Measurements from ENCODE around the gene TNFSF11.

The TNFSF11 gene

DNA sequence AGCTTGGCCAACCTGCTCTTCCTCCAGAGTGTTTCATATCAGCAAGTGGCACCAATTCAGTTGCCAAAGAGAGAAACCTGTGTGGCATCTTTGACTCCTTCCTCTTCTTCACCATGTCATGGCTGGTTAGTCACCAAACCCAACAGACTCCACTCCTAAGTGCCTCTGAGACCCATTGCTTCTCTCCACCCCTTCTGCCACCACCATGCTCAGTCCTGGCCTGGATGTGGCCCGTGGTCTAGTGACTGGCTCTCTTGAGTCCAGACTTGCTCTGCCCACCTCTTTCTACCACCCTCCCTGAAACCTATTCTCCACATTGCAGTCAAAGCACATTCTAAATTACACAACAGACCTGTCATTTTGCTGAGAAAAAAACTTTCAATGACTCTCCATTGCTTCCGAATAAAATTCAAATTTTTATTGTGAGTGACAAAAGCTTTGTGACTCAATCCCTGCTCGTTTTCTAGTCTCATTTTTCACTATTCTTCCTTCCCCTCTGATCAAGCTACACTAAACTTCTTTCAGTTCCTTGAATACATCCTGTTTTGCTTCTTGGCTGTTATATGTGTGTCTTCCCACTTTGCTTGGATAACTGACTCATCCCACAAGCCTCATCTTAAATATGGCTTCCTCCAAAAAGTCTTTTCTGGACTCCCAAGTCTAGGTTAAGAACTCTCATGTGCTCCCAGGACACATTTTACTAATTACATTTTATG is 12.0 kb upstream of the TNFSF11 start:
- H3K4me3 ChIP-seq (ENCODE audit: low read length), result no peak overlapping the region
- TF ChIP-seq, protein P1, sequence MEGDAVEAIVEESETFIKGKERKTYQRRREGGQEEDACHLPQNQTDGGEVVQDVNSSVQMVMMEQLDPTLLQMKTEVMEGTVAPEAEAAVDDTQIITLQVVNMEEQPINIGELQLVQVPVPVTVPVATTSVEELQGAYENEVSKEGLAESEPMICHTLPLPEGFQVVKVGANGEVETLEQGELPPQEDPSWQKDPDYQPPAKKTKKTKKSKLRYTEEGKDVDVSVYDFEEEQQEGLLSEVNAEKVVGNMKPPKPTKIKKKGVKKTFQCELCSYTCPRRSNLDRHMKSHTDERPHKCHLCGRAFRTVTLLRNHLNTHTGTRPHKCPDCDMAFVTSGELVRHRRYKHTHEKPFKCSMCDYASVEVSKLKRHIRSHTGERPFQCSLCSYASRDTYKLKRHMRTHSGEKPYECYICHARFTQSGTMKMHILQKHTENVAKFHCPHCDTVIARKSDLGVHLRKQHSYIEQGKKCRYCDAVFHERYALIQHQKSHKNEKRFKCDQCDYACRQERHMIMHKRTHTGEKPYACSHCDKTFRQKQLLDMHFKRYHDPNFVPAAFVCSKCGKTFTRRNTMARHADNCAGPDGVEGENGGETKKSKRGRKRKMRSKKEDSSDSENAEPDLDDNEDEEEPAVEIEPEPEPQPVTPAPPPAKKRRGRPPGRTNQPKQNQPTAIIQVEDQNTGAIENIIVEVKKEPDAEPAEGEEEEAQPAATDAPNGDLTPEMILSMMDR (conservative IDR thresholded peaks at IDR 0.05; ENCODE audit: low read length), result no peak
- DNase-seq (ENCODE audit: low read depth), result no peak

DNA sequence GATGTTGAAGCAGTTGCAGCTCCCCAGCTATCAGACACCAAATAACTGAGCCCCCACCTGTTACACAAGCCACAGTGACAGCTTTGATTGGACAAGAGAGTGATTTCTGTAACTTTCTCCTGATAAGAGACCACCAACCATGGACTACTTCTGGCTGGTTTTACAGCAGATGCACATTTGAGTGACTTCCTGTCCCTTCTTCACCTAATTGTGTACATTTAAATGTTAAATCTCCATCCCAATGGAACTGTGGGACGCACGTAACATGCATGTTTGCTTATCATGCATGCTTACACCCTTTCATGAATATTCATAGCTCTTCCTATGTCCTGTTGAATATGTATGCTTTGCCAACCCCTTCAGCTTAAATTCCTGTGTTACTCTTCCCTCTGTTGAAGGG is 6.0 kb upstream of the TNFSF11 start:
- no peak for DNase-seq (ENCODE audit: low read depth)
- TF ChIP-seq, protein P1 (conservative IDR thresholded peaks at IDR 0.05; ENCODE audit: low read length), result no peak
- H3K4me3 ChIP-seq (ENCODE audit: low read length), result no peak overlapping the region

DNA sequence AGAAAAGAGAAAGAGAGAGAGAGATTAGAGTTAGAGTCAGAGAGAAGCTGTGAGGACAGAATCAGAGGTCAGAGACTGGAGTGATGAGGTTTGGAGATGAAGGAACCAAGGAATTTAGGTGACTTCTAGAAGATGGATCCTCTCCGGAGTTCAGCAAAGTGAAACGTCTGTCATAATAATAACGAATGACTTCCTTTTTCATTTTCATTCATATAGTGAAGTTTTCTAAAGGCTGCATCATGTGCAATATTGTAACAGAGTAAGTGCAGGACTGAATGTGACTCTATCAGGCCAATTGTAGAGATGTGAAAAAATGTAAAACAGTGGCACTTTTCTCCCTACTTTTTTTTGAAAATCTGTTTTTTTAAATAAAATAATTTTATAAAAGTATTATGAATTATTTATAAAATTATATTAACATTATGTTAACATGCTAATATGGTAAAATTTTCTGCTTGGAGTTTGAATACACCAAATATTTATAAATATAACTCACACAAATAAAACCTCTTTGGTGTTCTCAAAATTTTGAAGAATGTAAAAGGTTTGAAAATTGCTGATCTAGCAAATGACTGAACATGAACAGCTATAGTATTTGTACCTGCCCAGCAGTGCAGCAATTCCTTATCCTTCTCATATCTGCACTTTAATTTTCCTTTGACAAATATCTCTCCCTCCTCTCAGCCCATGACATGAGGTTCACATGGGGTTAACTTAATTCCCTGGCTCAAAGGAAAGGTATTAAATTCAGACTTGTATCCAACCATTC is 4.2 kb upstream of the TNFSF11 start:
- no peak for DNase-seq (ENCODE audit: low read depth)
- TF ChIP-seq, protein P1 (conservative IDR thresholded peaks at IDR 0.05; ENCODE audit: low read length), result no peak

DNA sequence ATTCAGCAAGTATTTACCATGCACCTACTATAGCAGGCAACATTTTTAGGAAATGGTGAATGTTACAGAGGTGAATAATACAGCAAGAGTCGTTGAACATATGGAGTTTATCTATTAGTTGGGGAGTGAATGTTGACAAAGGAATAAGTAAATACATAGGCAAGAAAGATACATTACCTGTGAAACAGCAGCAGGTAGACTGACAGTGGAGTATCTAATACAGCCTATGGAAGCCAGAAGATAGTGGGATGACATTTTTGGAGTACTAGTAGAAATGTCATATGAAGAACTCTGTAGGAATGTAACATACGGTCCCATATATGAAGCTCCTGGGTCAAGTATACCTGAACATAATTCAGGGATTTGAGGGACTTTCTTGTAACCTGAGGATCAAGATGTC is 2.1 kb upstream of the TNFSF11 start:
- TF ChIP-seq, protein P1 (conservative IDR thresholded peaks at IDR 0.05; ENCODE audit: low read length), result no peak
- no peak for DNase-seq (ENCODE audit: low read depth)

More for the DNA sequence above, 4.2 kb upstream of the TNFSF11 start:
- no peak overlapping the region for H3K4me3 ChIP-seq (ENCODE audit: low read length)

DNA sequence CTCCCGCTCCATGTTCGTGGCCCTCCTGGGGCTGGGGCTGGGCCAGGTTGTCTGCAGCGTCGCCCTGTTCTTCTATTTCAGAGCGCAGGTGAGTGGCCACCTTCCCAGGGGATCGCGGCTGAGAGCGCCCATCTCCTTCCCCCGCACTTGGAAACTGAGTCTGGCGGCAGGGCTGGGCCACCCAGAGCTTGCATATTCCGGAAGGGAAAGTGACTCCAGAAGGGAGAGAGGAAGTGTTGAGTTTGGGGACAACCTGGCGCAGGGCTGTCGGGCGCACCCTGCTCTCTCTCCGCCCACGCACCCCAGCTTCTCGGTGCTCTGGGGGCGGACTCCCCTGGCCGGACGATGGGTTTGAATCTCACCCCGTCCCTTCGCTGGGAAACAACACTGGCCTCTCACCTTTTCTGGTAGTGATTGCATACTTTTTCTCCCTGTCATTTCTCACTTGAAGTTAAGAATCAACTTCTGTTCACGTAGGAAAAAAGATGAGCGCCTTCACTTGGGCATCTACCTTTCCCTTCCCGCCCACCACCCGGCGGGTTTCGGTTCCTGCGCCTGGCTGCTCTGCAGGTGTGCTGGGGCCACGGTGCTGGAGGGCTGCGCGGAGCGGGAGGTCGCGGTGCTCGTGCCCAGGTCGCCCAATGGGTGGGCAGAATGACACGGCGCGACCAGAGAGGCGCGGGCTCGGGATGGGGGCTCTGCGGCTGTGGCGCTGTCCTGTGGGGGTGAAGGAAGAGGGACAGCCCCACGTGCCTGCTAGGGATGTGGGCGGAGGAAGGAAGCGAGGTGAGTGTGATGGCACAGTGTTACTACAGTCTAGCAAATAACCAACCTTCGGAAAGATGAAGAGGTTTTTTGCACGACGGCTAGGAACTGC is 721 bp downstream of the TNFSF11 start:
- H3K4me3 ChIP-seq (ENCODE audit: low read length), result no peak overlapping the region
- TF ChIP-seq, protein P1 (conservative IDR thresholded peaks at IDR 0.05; ENCODE audit: low read length), result no peak

More for the DNA sequence above, 2.1 kb upstream of the TNFSF11 start:
- H3K4me3 ChIP-seq (ENCODE audit: low read length), result no peak overlapping the region

DNA sequence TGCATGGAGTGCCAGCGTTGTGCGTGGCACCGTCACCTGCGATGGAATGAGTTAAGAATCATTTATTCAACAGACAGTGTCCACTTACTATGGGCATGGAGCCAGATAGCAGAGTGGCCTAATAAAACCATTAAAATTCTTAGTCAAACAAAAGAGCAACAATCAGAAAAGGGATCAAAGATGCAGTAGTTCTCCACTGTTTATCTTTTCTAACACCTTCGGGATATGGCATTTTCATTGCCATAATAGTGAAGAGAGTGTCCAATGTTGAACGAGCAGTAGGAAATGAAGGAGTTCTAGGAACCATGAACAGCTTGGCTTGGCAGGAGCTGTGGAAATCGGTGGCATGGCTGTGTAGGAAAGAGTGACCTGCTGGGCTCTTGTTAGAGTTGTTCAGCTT is 2.0 kb downstream of the TNFSF11 start:
- no peak for DNase-seq (ENCODE audit: low read depth)
- TF ChIP-seq, protein P1 (conservative IDR thresholded peaks at IDR 0.05; ENCODE audit: low read length), result no peak
- H3K4me3 ChIP-seq (ENCODE audit: low read length), result no peak overlapping the region

More for the DNA sequence above, 721 bp downstream of the TNFSF11 start:
- no peak for DNase-seq (ENCODE audit: low read depth)
